Fibroblast of pulmonary artery (primary cell): ENCODE results near the gene LIPM.

ENCODE experiments used
- DNase-seq: peaks from one replicate; pipeline ENCODE4 v3.0.0-alpha.2; 2010; ENCODE audit warnings: low read depth
- H3K4me3 ChIP-seq: replicated peaks from 2 replicates; pipeline ENCODE4 v1.5.1; 2011; ENCODE audit warnings: low read depth, mild to moderate bottlenecking, control low read depth, low read length, moderate library complexity
- TF ChIP-seq, protein P1 (sequence below): IDR thresholded peaks from 2 replicates; pipeline ENCODE4 v1.5.1; 2011; ENCODE audit warnings: mild to moderate bottlenecking, control low read depth, low read length, inconsistent platforms; ENCODE audit errors: missing control alignments

The LIPM gene

GRCh38 chr10:88800152-88801125 lies 2.1 kb upstream of the LIPM start:
- TF ChIP-seq, protein P1, sequence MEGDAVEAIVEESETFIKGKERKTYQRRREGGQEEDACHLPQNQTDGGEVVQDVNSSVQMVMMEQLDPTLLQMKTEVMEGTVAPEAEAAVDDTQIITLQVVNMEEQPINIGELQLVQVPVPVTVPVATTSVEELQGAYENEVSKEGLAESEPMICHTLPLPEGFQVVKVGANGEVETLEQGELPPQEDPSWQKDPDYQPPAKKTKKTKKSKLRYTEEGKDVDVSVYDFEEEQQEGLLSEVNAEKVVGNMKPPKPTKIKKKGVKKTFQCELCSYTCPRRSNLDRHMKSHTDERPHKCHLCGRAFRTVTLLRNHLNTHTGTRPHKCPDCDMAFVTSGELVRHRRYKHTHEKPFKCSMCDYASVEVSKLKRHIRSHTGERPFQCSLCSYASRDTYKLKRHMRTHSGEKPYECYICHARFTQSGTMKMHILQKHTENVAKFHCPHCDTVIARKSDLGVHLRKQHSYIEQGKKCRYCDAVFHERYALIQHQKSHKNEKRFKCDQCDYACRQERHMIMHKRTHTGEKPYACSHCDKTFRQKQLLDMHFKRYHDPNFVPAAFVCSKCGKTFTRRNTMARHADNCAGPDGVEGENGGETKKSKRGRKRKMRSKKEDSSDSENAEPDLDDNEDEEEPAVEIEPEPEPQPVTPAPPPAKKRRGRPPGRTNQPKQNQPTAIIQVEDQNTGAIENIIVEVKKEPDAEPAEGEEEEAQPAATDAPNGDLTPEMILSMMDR, result no peak
- DNase-seq, result peak; percentile 62
- no peak overlapping the region for H3K4me3 ChIP-seq

DNA sequence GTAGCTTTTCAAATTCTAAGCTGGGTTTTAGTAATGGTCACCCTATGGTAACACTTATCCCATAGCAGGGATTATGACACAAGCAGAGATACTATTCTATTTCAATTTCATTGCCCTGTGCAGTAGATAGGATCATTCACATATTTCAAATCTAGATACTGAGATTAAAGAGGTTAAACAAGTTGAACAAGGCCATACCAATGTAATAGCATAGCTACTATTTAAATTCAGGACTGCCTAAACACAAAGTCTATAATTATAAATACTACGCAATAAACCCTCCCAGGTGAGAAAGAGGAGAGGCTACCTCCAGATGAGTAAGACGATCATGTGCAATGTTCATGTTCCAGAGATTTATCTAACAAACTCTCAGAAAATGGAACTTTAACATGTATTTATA lies 1.1 kb downstream of the LIPM start:
- H3K4me3 ChIP-seq, result no peak overlapping the region

GRCh38 chr10:88804083-88804812 lies 1.7 kb downstream of the LIPM start:
- DNase-seq, result no peak
- H3K4me3 ChIP-seq, result no peak overlapping the region
- TF ChIP-seq, protein P1, result no peak

More for the DNA sequence above, 1.1 kb downstream of the LIPM start:
- no peak for DNase-seq
- TF ChIP-seq, protein P1, result no peak

DNA sequence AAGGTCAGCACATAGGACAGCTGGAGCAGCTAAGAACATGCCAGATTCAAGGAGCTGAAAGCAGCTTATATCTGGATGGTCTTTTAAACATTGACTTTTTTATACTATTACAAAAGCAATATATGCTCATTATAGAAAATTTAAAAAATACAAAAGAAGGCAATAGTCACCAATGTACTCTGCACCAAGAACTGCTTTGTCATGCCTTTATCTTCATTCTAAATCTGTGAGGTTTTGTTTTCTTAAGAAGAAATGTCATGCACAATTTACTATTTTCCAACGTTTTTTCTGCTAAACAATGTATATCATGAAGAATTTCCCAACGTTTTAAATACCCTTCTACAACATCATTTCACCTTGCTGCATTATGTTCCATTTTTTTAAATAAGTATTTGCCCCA lies 2.8 kb downstream of the LIPM start:
- TF ChIP-seq, protein P1, result no peak
- DNase-seq, result no peak

DNA sequence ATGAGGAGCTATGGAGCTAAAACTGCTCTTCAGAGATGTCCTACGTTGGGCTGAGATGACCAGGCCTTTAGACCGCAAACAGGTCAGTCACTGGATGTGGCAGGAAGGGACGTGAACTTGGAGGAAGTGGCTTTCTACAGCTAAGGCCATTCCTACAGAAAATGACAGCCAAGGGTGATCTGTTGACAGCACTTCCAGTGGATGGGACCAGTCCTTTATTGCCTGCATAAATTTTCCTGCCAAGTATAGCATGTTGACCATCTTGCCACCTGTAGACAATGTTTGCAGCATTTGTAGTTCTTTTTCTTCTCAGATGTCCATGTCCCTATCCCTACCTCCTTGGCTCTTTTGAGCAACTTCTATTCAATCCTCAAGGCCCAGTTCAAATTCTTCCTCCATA lies 3.4 kb downstream of the LIPM start:
- TF ChIP-seq, protein P1, result no peak
- no peak for DNase-seq
- no peak overlapping the region for H3K4me3 ChIP-seq

More for the DNA sequence above, 2.8 kb downstream of the LIPM start:
- H3K4me3 ChIP-seq, result no peak overlapping the region

- H3K4me3 ChIP-seq, result no peak overlapping the region
- DNase-seq, result no peak
- TF ChIP-seq, protein P1, result no peak
Measured at GRCh38 chr10:88809621-88810020, 7.1 kb downstream of the LIPM start.
